Measurements from ENCODE around the gene CHEK1. TPM values are rescaled to one million over a fixed set of nuclear protein-coding genes. Genes with fewer than 3 reads are reported as not detected.
A peak's percentile ranks its signal among the peaks of the same experiment; 100 is the strongest.

The CHEK1 gene
- total and polyA plus RNA-seq, 2 donors from 2014 or later = 4.6 to 4.9 TPM

GRCh38 chr11:125588505-125588904 is 36.5 kb upstream of the CHEK1 start:
- Histone ChIP-seq H3K4me3 (ENCODE audit: low read length in 3 of 3) (no peak overlapping the region), H3K9ac (ENCODE audit: low read length in 3 of 3) (no peak overlapping the region), H3K27ac (ENCODE audit: low read depth in 2 of 2, low read length in 2 of 2) (no peak overlapping the region), H3K4me1 (ENCODE audit: control insufficient read depth in 2 of 3, insufficient read depth in 2 of 3, low read depth in 1 of 3, low read length in 3 of 3) (peaks cover 0 to 6% (median 4%) of the 10 kb centered on the region in 3 donors), H3K36me3 (ENCODE audit: control insufficient read depth in 2 of 3, insufficient read depth in 3 of 3, low read length in 3 of 3) (peaks cover 0 to 5% (median 3%) of the 10 kb centered on the region in 3 donors), H3K9me3 (ENCODE audit: control insufficient read depth in 2 of 3, insufficient read depth in 1 of 3, low read length in 3 of 3) (no peaks in the 10 kb centered on the region), H3K27me3 (ENCODE audit: control insufficient read depth, insufficient read depth, low read length) (no peaks in the 10 kb centered on the region)
- DNase-seq (no peak), FAIRE-seq (no peak)
- TF ChIP-seq, protein P1, sequence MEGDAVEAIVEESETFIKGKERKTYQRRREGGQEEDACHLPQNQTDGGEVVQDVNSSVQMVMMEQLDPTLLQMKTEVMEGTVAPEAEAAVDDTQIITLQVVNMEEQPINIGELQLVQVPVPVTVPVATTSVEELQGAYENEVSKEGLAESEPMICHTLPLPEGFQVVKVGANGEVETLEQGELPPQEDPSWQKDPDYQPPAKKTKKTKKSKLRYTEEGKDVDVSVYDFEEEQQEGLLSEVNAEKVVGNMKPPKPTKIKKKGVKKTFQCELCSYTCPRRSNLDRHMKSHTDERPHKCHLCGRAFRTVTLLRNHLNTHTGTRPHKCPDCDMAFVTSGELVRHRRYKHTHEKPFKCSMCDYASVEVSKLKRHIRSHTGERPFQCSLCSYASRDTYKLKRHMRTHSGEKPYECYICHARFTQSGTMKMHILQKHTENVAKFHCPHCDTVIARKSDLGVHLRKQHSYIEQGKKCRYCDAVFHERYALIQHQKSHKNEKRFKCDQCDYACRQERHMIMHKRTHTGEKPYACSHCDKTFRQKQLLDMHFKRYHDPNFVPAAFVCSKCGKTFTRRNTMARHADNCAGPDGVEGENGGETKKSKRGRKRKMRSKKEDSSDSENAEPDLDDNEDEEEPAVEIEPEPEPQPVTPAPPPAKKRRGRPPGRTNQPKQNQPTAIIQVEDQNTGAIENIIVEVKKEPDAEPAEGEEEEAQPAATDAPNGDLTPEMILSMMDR (IDR thresholded peaks at IDR 0.05; ENCODE audit: borderline replicate concordance, extremely low read depth, insufficient read depth) = no peak
- intact Hi-C loops (cut with DNase I) = no loop called here

- no peaks in the 10 kb centered on the region for H3K9me3 ChIP-seq (ENCODE audit: control insufficient read depth in 2 of 3, insufficient read depth in 1 of 3, low read length in 3 of 3)
- no peaks in the 10 kb centered on the region for H3K27me3 ChIP-seq (ENCODE audit: control insufficient read depth, insufficient read depth, low read length)
- peaks cover 0 to 9% (median 9%) of the 10 kb centered on the region in 3 donors for H3K4me1 ChIP-seq (ENCODE audit: control insufficient read depth in 2 of 3, insufficient read depth in 2 of 3, low read depth in 1 of 3, low read length in 3 of 3)
- H3K27ac ChIP-seq (ENCODE audit: low read depth in 2 of 2, low read length in 2 of 2) = peak overlapping the region; percentile 96 to 98
- peak overlapping the region; percentile 91 to 100 (median 94) for H3K9ac ChIP-seq (ENCODE audit: low read length in 3 of 3)
- no peak for FAIRE-seq
- TF ChIP-seq, protein P1 (IDR thresholded peaks at IDR 0.05; ENCODE audit: borderline replicate concordance, extremely low read depth, insufficient read depth) = no peak
- H3K4me3 ChIP-seq (ENCODE audit: low read length in 3 of 3) = peak overlapping the region; percentile 89 to 97 (median 94)
- DNase-seq = peak in 3 of 5 donors; percentile 60 to 78 (median 69)
- H3K36me3 ChIP-seq (ENCODE audit: control insufficient read depth in 2 of 3, insufficient read depth in 3 of 3, low read length in 3 of 3) = no peaks in the 10 kb centered on the region
- intact Hi-C loops (cut with DNase I) = no loop called here
Observed at GRCh38 chr11:125591649-125592304, 33.2 kb upstream of the CHEK1 start.

DNA sequence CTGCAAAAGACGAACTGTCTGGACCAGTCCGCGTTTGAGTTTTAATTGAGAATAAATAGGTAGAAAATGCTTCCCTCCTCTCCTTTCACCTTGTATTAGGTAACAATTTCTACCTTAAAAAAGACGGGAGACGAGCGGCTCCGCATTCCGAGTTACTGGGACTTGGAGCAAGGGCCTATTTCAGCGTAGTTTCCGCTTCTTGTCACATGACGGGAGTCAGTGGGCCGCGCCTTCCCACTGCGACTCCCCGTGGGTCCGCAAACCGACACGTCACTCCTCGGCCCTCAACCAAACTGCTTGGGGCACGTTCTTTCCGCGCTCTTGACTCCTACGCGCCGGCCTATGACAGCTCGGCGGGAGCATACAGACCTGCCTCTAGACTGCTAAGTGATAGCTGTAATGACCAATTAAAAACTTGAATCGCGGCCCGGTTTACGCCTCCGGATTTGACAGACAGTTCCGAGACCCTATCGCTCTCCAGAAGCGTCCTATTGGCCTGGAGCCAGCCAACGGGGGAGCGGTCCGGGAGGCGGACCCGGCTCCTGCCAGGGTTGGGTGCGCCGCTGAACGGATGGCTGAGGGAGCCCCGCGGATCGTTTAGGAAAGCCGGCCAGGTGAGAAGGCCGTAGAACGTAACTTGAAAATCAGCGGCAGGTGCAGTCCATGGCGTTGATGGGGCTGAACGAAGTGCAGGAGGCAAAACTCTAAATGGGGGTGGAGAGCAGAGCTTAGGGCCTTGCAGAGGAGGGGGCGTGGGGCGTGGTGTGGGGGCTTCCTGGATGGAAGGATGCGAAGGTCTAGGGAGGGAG is 32.5 kb upstream of the CHEK1 start, which contains the start of gene STT3A:
Gene STT3A (plus strand): TSS at position 548 of the 809 bp plus-strand sequence. CDS start 3,064 bp downstream, outside the sequence.
- peak; percentile 99 for FAIRE-seq
- TF ChIP-seq, protein P1 (IDR thresholded peaks at IDR 0.05; ENCODE audit: borderline replicate concordance, extremely low read depth, insufficient read depth) = no peak
- intact Hi-C loops (cut with DNase I) = no loop called here

More for the DNA sequence above, 32.5 kb upstream of the CHEK1 start, which contains the start of gene STT3A:
- peak within 1 kb of the TSS; percentile 97 for H3K4me3 ChIP-seq (ENCODE audit: low read length in 3 of 3)
- no peaks in the 10 kb centered on the region for H3K27me3 ChIP-seq (ENCODE audit: control insufficient read depth, insufficient read depth, low read length)
- no peaks in the 10 kb centered on the region for H3K36me3 ChIP-seq (ENCODE audit: control insufficient read depth in 2 of 3, insufficient read depth in 3 of 3, low read length in 3 of 3)
- no peaks in the 10 kb centered on the region for H3K9me3 ChIP-seq (ENCODE audit: control insufficient read depth in 2 of 3, insufficient read depth in 1 of 3, low read length in 3 of 3)
- peak; percentile 100 for DNase-seq
- H3K27ac ChIP-seq (ENCODE audit: low read depth in 2 of 2, low read length in 2 of 2) = peak within 1 kb of the TSS; percentile 96 to 98
- H3K4me1 ChIP-seq (ENCODE audit: control insufficient read depth in 2 of 3, insufficient read depth in 2 of 3, low read depth in 1 of 3, low read length in 3 of 3) = peaks cover 0 to 9% (median 9%) of the 10 kb centered on the region in 3 donors
- peak within 1 kb of the TSS; percentile 91 to 100 (median 94) for H3K9ac ChIP-seq (ENCODE audit: low read length in 3 of 3)

Measured in kidney (tissue), 14 donors.